ENCODE data around the gene WDR91. TPM values are rescaled to one million over a fixed set of nuclear protein-coding genes. Genes with fewer than 3 reads are reported as not detected.

Gene WDR91
- polyA plus RNA-seq (2013), result 11.4 and 11.5 TPM in 2 replicates

- WGBS (ENCODE audit: extremely low coverage, insufficient coverage, insufficient read length), result no CpG with 5 or more reads among the region's 82 CpGs
- Histone ChIP-seq H2BK12ac (ENCODE audit: low read length) (peak within 1 kb of the TSS; percentile 85), H3K18ac (ENCODE audit: low read length) (peak within 1 kb of the TSS; percentile 96), H3K14ac (ENCODE audit: low read length) (peak within 1 kb of the TSS; percentile 95), H4K12ac (ENCODE audit: low read depth, low read length) (peak within 1 kb of the TSS; percentile 71), H3K4me1 (ENCODE audit: control insufficient read depth in 1 of 2, insufficient read depth in 2 of 2, low read length in 2 of 2) (peaks cover 30 to 34% of the 10 kb centered on the region in 2 experiments), H2BK5ac (ENCODE audit: low read depth, low read length, poor library complexity) (peak within 1 kb of the TSS; percentile 73), H3K27ac (ENCODE audit: low read depth, low read length) (peak within 1 kb of the TSS; percentile 15), H4K91ac (ENCODE audit: low read depth, low read length) (peak within 1 kb of the TSS; percentile 87), H3K27me3 (ENCODE audit: insufficient read depth, low read length) (no peaks in the 10 kb centered on the region), H3K79me1 (ENCODE audit: low read length) (peaks cover 16% of the 10 kb centered on the region), H3K4me2 (ENCODE audit: low read length) (peak within 1 kb of the TSS; percentile 72), H3K9ac (ENCODE audit: low read length) (peak within 1 kb of the TSS; percentile 88), H4K8ac (ENCODE audit: low read depth, low read length) (peak within 1 kb of the TSS; percentile 94), H3K9me3 (ENCODE audit: insufficient read depth, low read depth, low read length) (no peaks in the 10 kb centered on the region), H3K4ac (ENCODE audit: low read depth, low read length) (peak within 1 kb of the TSS; percentile 84), H3K4me3 (ENCODE audit: low read depth, low read length) (peak within 1 kb of the TSS; percentile 95), H3K36me3 (ENCODE audit: control insufficient read depth in 1 of 2, insufficient read depth in 2 of 2, low read length in 2 of 2) (no peaks in the 10 kb centered on the region), H3K23ac (ENCODE audit: low read length) (no peak within 1 kb of the TSS), H3K79me2 (ENCODE audit: control insufficient read depth, insufficient read depth, low read length, poor library complexity) (peaks cover 9% of the 10 kb centered on the region), H2BK120ac (ENCODE audit: insufficient read depth, low read length, poor library complexity) (peak within 1 kb of the TSS; percentile 84), H2AFZ (ENCODE audit: insufficient read depth, low read length, poor library complexity) (peak within 1 kb of the TSS; percentile 87), H2AK5ac (ENCODE audit: low read length) (no peak within 1 kb of the TSS)
- DNase-seq, result peak; percentile 94 to 96
Observed at GRCh38 chr7:135211179-135211945, at the start of gene WDR91. TSS of gene WDR91 (minus strand) at chr7:135211526. CDS start at chr7:135211502, 24 bp downstream.

- Histone ChIP-seq H4K12ac (ENCODE audit: low read depth, low read length) (no peak overlapping the region), H3K9ac (ENCODE audit: low read length) (no peak overlapping the region), H4K8ac (ENCODE audit: low read depth, low read length) (no peak overlapping the region), H3K79me2 (ENCODE audit: control insufficient read depth, insufficient read depth, low read length, poor library complexity) (no peaks in the 10 kb centered on the region), H3K23ac (ENCODE audit: low read length) (no peak overlapping the region), H2AFZ (ENCODE audit: insufficient read depth, low read length, poor library complexity) (no peak overlapping the region), H3K4me1 (ENCODE audit: control insufficient read depth in 1 of 2, insufficient read depth in 2 of 2, low read length in 2 of 2) (peaks cover 0 to 2% of the 10 kb centered on the region in 2 experiments), H3K79me1 (ENCODE audit: low read length) (no peaks in the 10 kb centered on the region), H3K18ac (ENCODE audit: low read length) (no peak overlapping the region), H2BK5ac (ENCODE audit: low read depth, low read length, poor library complexity) (no peak overlapping the region), H3K4me2 (ENCODE audit: low read length) (no peak overlapping the region), H3K36me3 (ENCODE audit: control insufficient read depth in 1 of 2, insufficient read depth in 2 of 2, low read length in 2 of 2) (no peaks in the 10 kb centered on the region), H3K4me3 (ENCODE audit: low read depth, low read length) (no peak overlapping the region), H3K14ac (ENCODE audit: low read length) (no peak overlapping the region), H3K27me3 (ENCODE audit: insufficient read depth, low read length) (no peaks in the 10 kb centered on the region), H3K27ac (ENCODE audit: low read depth, low read length) (no peak overlapping the region), H3K9me3 (ENCODE audit: insufficient read depth, low read depth, low read length) (peaks cover 7% of the 10 kb centered on the region), H2BK120ac (ENCODE audit: insufficient read depth, low read length, poor library complexity) (no peak overlapping the region), H4K91ac (ENCODE audit: low read depth, low read length) (no peak overlapping the region), H2BK12ac (ENCODE audit: low read length) (no peak overlapping the region), H2AK5ac (ENCODE audit: low read length) (no peak overlapping the region), H3K4ac (ENCODE audit: low read depth, low read length) (no peak overlapping the region)
- DNase-seq, result no peak
- no CpG with 5 or more reads among the region's 2 CpGs for WGBS (ENCODE audit: extremely low coverage, insufficient coverage, insufficient read length)
Observed at GRCh38 chr7:135260470-135260869, 49.1 kb upstream of the WDR91 start.

- Histone ChIP-seq H3K4me1 (ENCODE audit: control insufficient read depth in 1 of 2, insufficient read depth in 2 of 2, low read length in 2 of 2) (peaks cover 4 to 9% of the 10 kb centered on the region in 2 experiments), H3K23ac (ENCODE audit: low read length) (no peak overlapping the region), H3K4me2 (ENCODE audit: low read length) (no peak overlapping the region), H3K79me2 (ENCODE audit: control insufficient read depth, insufficient read depth, low read length, poor library complexity) (no peaks in the 10 kb centered on the region), H3K27ac (ENCODE audit: low read depth, low read length) (no peak overlapping the region), H3K27me3 (ENCODE audit: insufficient read depth, low read length) (no peaks in the 10 kb centered on the region), H2BK12ac (ENCODE audit: low read length) (no peak overlapping the region), H3K4me3 (ENCODE audit: low read depth, low read length) (no peak overlapping the region), H3K14ac (ENCODE audit: low read length) (no peak overlapping the region), H4K12ac (ENCODE audit: low read depth, low read length) (no peak overlapping the region), H3K79me1 (ENCODE audit: low read length) (no peaks in the 10 kb centered on the region), H4K8ac (ENCODE audit: low read depth, low read length) (no peak overlapping the region), H3K9me3 (ENCODE audit: insufficient read depth, low read depth, low read length) (peaks cover 7% of the 10 kb centered on the region), H4K91ac (ENCODE audit: low read depth, low read length) (no peak overlapping the region), H3K36me3 (ENCODE audit: control insufficient read depth in 1 of 2, insufficient read depth in 2 of 2, low read length in 2 of 2) (no peaks in the 10 kb centered on the region), H2BK120ac (ENCODE audit: insufficient read depth, low read length, poor library complexity) (no peak overlapping the region), H3K9ac (ENCODE audit: low read length) (no peak overlapping the region), H2AK5ac (ENCODE audit: low read length) (no peak overlapping the region), H2AFZ (ENCODE audit: insufficient read depth, low read length, poor library complexity) (no peak overlapping the region), H3K4ac (ENCODE audit: low read depth, low read length) (no peak overlapping the region), H2BK5ac (ENCODE audit: low read depth, low read length, poor library complexity) (no peak overlapping the region), H3K18ac (ENCODE audit: low read length) (no peak overlapping the region)
- no CpG with 5 or more reads among the region's 6 CpGs for WGBS (ENCODE audit: extremely low coverage, insufficient coverage, insufficient read length)
- DNase-seq, result no peak
Observed at GRCh38 chr7:135259702-135260101, 48.4 kb upstream of the WDR91 start.

- no peaks in the 10 kb centered on the region for H3K36me3 ChIP-seq (ENCODE audit: control insufficient read depth in 1 of 2, insufficient read depth in 2 of 2, low read length in 2 of 2)
- H3K4ac ChIP-seq (ENCODE audit: low read depth, low read length), result no peak overlapping the region
- H2AFZ ChIP-seq (ENCODE audit: insufficient read depth, low read length, poor library complexity), result no peak overlapping the region
- H3K79me1 ChIP-seq (ENCODE audit: low read length), result no peaks in the 10 kb centered on the region
- no peak overlapping the region for H4K12ac ChIP-seq (ENCODE audit: low read depth, low read length)
- no peak overlapping the region for H2BK12ac ChIP-seq (ENCODE audit: low read length)
- H3K27me3 ChIP-seq (ENCODE audit: insufficient read depth, low read length), result no peaks in the 10 kb centered on the region
- H2BK5ac ChIP-seq (ENCODE audit: low read depth, low read length, poor library complexity), result no peak overlapping the region
- H3K4me1 ChIP-seq (ENCODE audit: control insufficient read depth in 1 of 2, insufficient read depth in 2 of 2, low read length in 2 of 2), result peaks cover 8 to 19% of the 10 kb centered on the region in 2 experiments
- H3K18ac ChIP-seq (ENCODE audit: low read length), result no peak overlapping the region
- no peak overlapping the region for H3K23ac ChIP-seq (ENCODE audit: low read length)
- H3K9me3 ChIP-seq (ENCODE audit: insufficient read depth, low read depth, low read length), result peaks cover 6% of the 10 kb centered on the region
- H2AK5ac ChIP-seq (ENCODE audit: low read length), result no peak overlapping the region
- no peak overlapping the region for H3K4me3 ChIP-seq (ENCODE audit: low read depth, low read length)
- H3K4me2 ChIP-seq (ENCODE audit: low read length), result no peak overlapping the region
- H3K27ac ChIP-seq (ENCODE audit: low read depth, low read length), result no peak overlapping the region
- H3K79me2 ChIP-seq (ENCODE audit: control insufficient read depth, insufficient read depth, low read length, poor library complexity), result no peaks in the 10 kb centered on the region
- H3K9ac ChIP-seq (ENCODE audit: low read length), result no peak overlapping the region
- H4K91ac ChIP-seq (ENCODE audit: low read depth, low read length), result no peak overlapping the region
- no peak overlapping the region for H4K8ac ChIP-seq (ENCODE audit: low read depth, low read length)
- H3K14ac ChIP-seq (ENCODE audit: low read length), result no peak overlapping the region
- no peak overlapping the region for H2BK120ac ChIP-seq (ENCODE audit: insufficient read depth, low read length, poor library complexity)
- no CpG with 5 or more reads among the region's 3 CpGs for WGBS (ENCODE audit: extremely low coverage, insufficient coverage, insufficient read length)
- DNase-seq, result no peak
Observed at GRCh38 chr7:135258585-135258984, 47.3 kb upstream of the WDR91 start.

Data from trophoblast cell (in vitro differentiated cells and primary cell).